Measurements from ENCODE around the gene ELMO1. TPM values are rescaled to one million over a fixed set of nuclear protein-coding genes. Genes with fewer than 3 reads are reported as not detected.
A peak's percentile ranks its signal among the peaks of the same experiment; 100 is the strongest.

Gene ELMO1
- total and polyA plus RNA-seq, 4 donors, result 29.2 to 98.3 (median 86.8) TPM

GRCh38 chr7:36960105-36960504, 488.6 kb downstream of the ELMO1 start:
- no peak for DNase-seq (ENCODE audit: low read depth in 4 of 6, low spot score in 6 of 6)
- no peak overlapping the region for H3K4me3 ChIP-seq (ENCODE audit: low read depth, low read length)
- no peaks in the 10 kb centered on the region for H3K27me3 ChIP-seq (ENCODE audit: control insufficient read depth, insufficient read depth, low read length)
- H3K36me3 ChIP-seq (ENCODE audit: control insufficient read depth, insufficient read depth, low read length), result no peaks in the 10 kb centered on the region
- H3K27ac ChIP-seq (ENCODE audit: low read depth, low read length), result no peak overlapping the region
- WGBS (ENCODE audit: insufficient coverage), result 80% methylated on average over 1 of the region's 1 CpG
- H3K4me1 ChIP-seq (ENCODE audit: control insufficient read depth, insufficient read depth, low read length), result no peaks in the 10 kb centered on the region
- no peaks in the 10 kb centered on the region for H3K9me3 ChIP-seq (ENCODE audit: control insufficient read depth, insufficient read depth, low read length)

- Histone ChIP-seq H3K4me1 (ENCODE audit: control insufficient read depth, insufficient read depth, low read length) (no peaks in the 10 kb centered on the region), H3K36me3 (ENCODE audit: control insufficient read depth, insufficient read depth, low read length) (no peaks in the 10 kb centered on the region), H3K27ac (ENCODE audit: low read depth, low read length) (no peak overlapping the region), H3K27me3 (ENCODE audit: control insufficient read depth, insufficient read depth, low read length) (no peaks in the 10 kb centered on the region), H3K9me3 (ENCODE audit: control insufficient read depth, insufficient read depth, low read length) (no peaks in the 10 kb centered on the region), H3K4me3 (ENCODE audit: low read depth, low read length) (no peak overlapping the region)
- no peak for DNase-seq (ENCODE audit: low read depth in 4 of 6, low spot score in 6 of 6)
- WGBS (ENCODE audit: insufficient coverage), result 93% methylated on average over 3 of the region's 4 CpGs
These were observed 490.4 kb downstream of the ELMO1 start for GRCh38 chr7:36958111-36958733.

- H3K4me3 ChIP-seq (ENCODE audit: low read depth, low read length), result no peak overlapping the region
- WGBS (ENCODE audit: insufficient coverage), result 100% methylated on average over 2 of the region's 3 CpGs
- H3K36me3 ChIP-seq (ENCODE audit: control insufficient read depth, insufficient read depth, low read length), result no peaks in the 10 kb centered on the region
- no peaks in the 10 kb centered on the region for H3K4me1 ChIP-seq (ENCODE audit: control insufficient read depth, insufficient read depth, low read length)
- no peaks in the 10 kb centered on the region for H3K9me3 ChIP-seq (ENCODE audit: control insufficient read depth, insufficient read depth, low read length)
- H3K27me3 ChIP-seq (ENCODE audit: control insufficient read depth, insufficient read depth, low read length), result no peaks in the 10 kb centered on the region
- no peak overlapping the region for H3K27ac ChIP-seq (ENCODE audit: low read depth, low read length)
- DNase-seq (ENCODE audit: low read depth in 4 of 6, low spot score in 6 of 6), result no peak
These were observed 491.0 kb downstream of the ELMO1 start for GRCh38 chr7:36957620-36958019.

GRCh38 chr7:36956814-36957213, 491.9 kb downstream of the ELMO1 start:
- H3K27me3 ChIP-seq (ENCODE audit: control insufficient read depth, insufficient read depth, low read length), result no peaks in the 10 kb centered on the region
- peak in 1 of 6 donors; percentile 51 for DNase-seq (ENCODE audit: low read depth in 4 of 6, low spot score in 6 of 6)
- WGBS (ENCODE audit: insufficient coverage), result 88% methylated on average over 4 of the region's 6 CpGs
- no peak overlapping the region for H3K4me3 ChIP-seq (ENCODE audit: low read depth, low read length)
- no peaks in the 10 kb centered on the region for H3K36me3 ChIP-seq (ENCODE audit: control insufficient read depth, insufficient read depth, low read length)
- H3K4me1 ChIP-seq (ENCODE audit: control insufficient read depth, insufficient read depth, low read length), result no peaks in the 10 kb centered on the region
- H3K9me3 ChIP-seq (ENCODE audit: control insufficient read depth, insufficient read depth, low read length), result no peaks in the 10 kb centered on the region
- no peak overlapping the region for H3K27ac ChIP-seq (ENCODE audit: low read depth, low read length)

DNA sequence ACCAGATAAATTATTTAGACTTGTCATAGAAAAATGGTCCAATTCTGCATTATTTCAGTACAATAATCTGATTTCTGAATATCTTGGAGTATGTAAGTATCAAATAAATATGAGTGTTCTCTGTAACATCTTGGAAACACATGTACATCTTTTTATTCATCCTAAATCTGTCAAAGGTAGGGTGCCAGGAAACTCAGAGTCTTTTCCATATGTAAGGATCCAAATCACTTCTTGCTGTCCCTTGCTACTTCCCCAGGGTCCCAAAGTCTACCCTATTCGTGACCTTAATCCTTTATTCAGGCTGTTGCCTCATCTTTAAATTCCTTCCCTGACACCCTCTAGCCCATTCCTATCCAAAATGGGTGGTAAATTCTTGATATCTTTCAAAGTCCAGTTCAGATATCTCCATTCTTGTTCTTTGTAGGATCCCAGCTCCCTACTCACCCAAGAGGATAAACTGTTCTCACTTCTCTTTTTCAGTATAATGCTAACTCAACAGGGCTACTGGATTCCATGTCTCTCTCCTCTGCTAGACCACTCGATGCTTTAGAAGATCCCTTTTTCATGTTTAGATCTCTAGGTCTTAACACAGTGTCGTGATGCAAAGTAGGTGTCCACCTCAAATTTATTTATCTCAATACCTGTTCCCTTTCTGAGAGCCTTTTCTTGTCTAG, 493.1 kb downstream of the ELMO1 start:
- Histone ChIP-seq H3K4me1 (ENCODE audit: control insufficient read depth, insufficient read depth, low read length) (no peaks in the 10 kb centered on the region), H3K9me3 (ENCODE audit: control insufficient read depth, insufficient read depth, low read length) (no peaks in the 10 kb centered on the region), H3K4me3 (ENCODE audit: low read depth, low read length) (no peak overlapping the region), H3K27ac (ENCODE audit: low read depth, low read length) (no peak overlapping the region), H3K36me3 (ENCODE audit: control insufficient read depth, insufficient read depth, low read length) (no peaks in the 10 kb centered on the region), H3K27me3 (ENCODE audit: control insufficient read depth, insufficient read depth, low read length) (no peaks in the 10 kb centered on the region)
- WGBS (ENCODE audit: insufficient coverage), result 82% methylated on average over 2 of the region's 3 CpGs
- peak in 1 of 6 donors; percentile 55 for DNase-seq (ENCODE audit: low read depth in 4 of 6, low spot score in 6 of 6)

DNA sequence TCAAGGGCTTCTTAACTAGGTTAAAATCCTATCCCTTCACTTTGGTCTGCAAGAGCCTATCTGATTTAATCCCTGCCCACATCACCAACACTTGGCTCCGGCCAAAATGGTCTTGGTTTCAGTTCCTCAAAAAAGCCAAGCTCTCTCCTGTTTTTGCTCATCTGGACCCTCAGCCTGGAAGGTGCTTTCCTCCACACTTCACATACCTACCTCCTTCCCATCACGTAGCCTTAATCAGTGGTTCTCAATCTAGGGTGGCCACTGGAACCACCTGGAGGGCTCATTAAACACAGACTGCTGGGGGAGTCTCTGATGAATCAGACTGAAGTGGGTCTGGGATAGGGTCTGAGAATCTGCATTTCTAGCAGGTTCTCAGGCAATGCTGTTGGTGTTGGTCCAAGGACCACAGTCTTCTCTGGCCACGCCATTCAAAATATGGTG, 497.4 kb downstream of the ELMO1 start:
- no peaks in the 10 kb centered on the region for H3K4me1 ChIP-seq (ENCODE audit: control insufficient read depth, insufficient read depth, low read length)
- no peaks in the 10 kb centered on the region for H3K27me3 ChIP-seq (ENCODE audit: control insufficient read depth, insufficient read depth, low read length)
- no peak for DNase-seq (ENCODE audit: low read depth in 4 of 6, low spot score in 6 of 6)
- 90% methylated on average over 2 of the region's 3 CpGs for WGBS (ENCODE audit: insufficient coverage)
- H3K27ac ChIP-seq (ENCODE audit: low read depth, low read length), result no peak overlapping the region
- H3K36me3 ChIP-seq (ENCODE audit: control insufficient read depth, insufficient read depth, low read length), result no peaks in the 10 kb centered on the region
- no peak overlapping the region for H3K4me3 ChIP-seq (ENCODE audit: low read depth, low read length)
- no peaks in the 10 kb centered on the region for H3K9me3 ChIP-seq (ENCODE audit: control insufficient read depth, insufficient read depth, low read length)

GRCh38 chr7:36949711-36950600, 498.7 kb downstream of the ELMO1 start:
- Histone ChIP-seq H3K4me1 (ENCODE audit: control insufficient read depth, insufficient read depth, low read length) (peaks cover 4% of the 10 kb centered on the region), H3K36me3 (ENCODE audit: control insufficient read depth, insufficient read depth, low read length) (no peaks in the 10 kb centered on the region), H3K27ac (ENCODE audit: low read depth, low read length) (no peak overlapping the region), H3K27me3 (ENCODE audit: control insufficient read depth, insufficient read depth, low read length) (no peaks in the 10 kb centered on the region), H3K4me3 (ENCODE audit: low read depth, low read length) (no peak overlapping the region), H3K9me3 (ENCODE audit: control insufficient read depth, insufficient read depth, low read length) (no peaks in the 10 kb centered on the region)
- WGBS (ENCODE audit: insufficient coverage), result 68% methylated on average over 5 of the region's 8 CpGs
- peak in 1 of 6 donors; percentile 58 for DNase-seq (ENCODE audit: low read depth in 4 of 6, low spot score in 6 of 6)

- no peaks in the 10 kb centered on the region for H3K9me3 ChIP-seq (ENCODE audit: control insufficient read depth, insufficient read depth, low read length)
- DNase-seq (ENCODE audit: low read depth in 4 of 6, low spot score in 6 of 6), result no peak
- peaks cover 4% of the 10 kb centered on the region for H3K4me1 ChIP-seq (ENCODE audit: control insufficient read depth, insufficient read depth, low read length)
- H3K4me3 ChIP-seq (ENCODE audit: low read depth, low read length), result no peak overlapping the region
- WGBS (ENCODE audit: insufficient coverage), result no CpG with 5 or more reads among the region's 2 CpGs
- no peak overlapping the region for H3K27ac ChIP-seq (ENCODE audit: low read depth, low read length)
- no peaks in the 10 kb centered on the region for H3K27me3 ChIP-seq (ENCODE audit: control insufficient read depth, insufficient read depth, low read length)
- H3K36me3 ChIP-seq (ENCODE audit: control insufficient read depth, insufficient read depth, low read length), result no peaks in the 10 kb centered on the region
These were observed 502.3 kb downstream of the ELMO1 start for GRCh38 chr7:36946401-36946739.

GRCh38 chr7:36945612-36946400, 502.9 kb downstream of the ELMO1 start:
- Histone ChIP-seq H3K4me1 (ENCODE audit: control insufficient read depth, insufficient read depth, low read length) (peaks cover 4% of the 10 kb centered on the region), H3K27ac (ENCODE audit: low read depth, low read length) (no peak overlapping the region), H3K36me3 (ENCODE audit: control insufficient read depth, insufficient read depth, low read length) (no peaks in the 10 kb centered on the region), H3K9me3 (ENCODE audit: control insufficient read depth, insufficient read depth, low read length) (no peaks in the 10 kb centered on the region), H3K4me3 (ENCODE audit: low read depth, low read length) (no peak overlapping the region), H3K27me3 (ENCODE audit: control insufficient read depth, insufficient read depth, low read length) (no peaks in the 10 kb centered on the region)
- WGBS (ENCODE audit: insufficient coverage), result 46% methylated on average over 5 of the region's 7 CpGs
- peak in 2 of 6 donors; percentile 69 to 75 for DNase-seq (ENCODE audit: low read depth in 4 of 6, low spot score in 6 of 6)
